Suprapubic skin (tissue), 4 donors: Measurements from ENCODE around the gene MAB21L4. TPM values are rescaled to one million over a fixed set of nuclear protein-coding genes. Genes with fewer than 3 reads are reported as not detected.

ENCODE experiments used
- DNase-seq, 2 donors: peaks; one replicate each; pipeline ENCODE4 v3.0.0-alpha.2; 2019; ENCODE audit warnings: low spot score in 2 of 2
- H3K27ac ChIP-seq: fragments of 200-600 bp; sonication (generic); one replicate; pipeline ENCODE4 v1.5.1; 2019
- H3K27me3 ChIP-seq: fragments of 200-600 bp; sonication (generic); one replicate; pipeline ENCODE4 v1.5.1; 2019
- H3K36me3 ChIP-seq: fragments of 200-600 bp; sonication (generic); one replicate; pipeline ENCODE4 v1.5.1; 2019
- H3K4me1 ChIP-seq: fragments of 200-600 bp; sonication (generic); one replicate; pipeline ENCODE4 v1.5.1; 2019
- H3K4me3 ChIP-seq: fragments of 200-600 bp; sonication (generic); one replicate; pipeline ENCODE4 v1.5.1; 2019; ENCODE audit warnings: mild to moderate bottlenecking
- H3K9me3 ChIP-seq: fragments of 200-600 bp; sonication (generic); one replicate; pipeline ENCODE4 v1.5.1; 2019
- EP300 ChIP-seq: sonication (generic); formaldehyde crosslinking; IDR thresholded peaks from one replicate; pipeline ENCODE4 v1.6.1; 2017; ENCODE audit warnings: antibody characterized with exemption
- POLR2A ChIP-seq, 2 donors: fragments of 450-650 bp; IDR thresholded peaks; one replicate each; pipeline ENCODE4 v1.6.1; 2017; ENCODE audit warnings: antibody characterized with exemption in 2 of 2, mild to moderate bottlenecking in 2 of 2, moderate library complexity in 2 of 2
- POLR2AphosphoS5 ChIP-seq, 3 donors: sonication (generic); formaldehyde crosslinking; IDR thresholded peaks; one replicate each; pipeline ENCODE4 v1.6.1; 2017; ENCODE audit warnings: antibody characterized with exemption in 3 of 3
- WGBS: methylation state at CpG from one replicate; pipeline ENCODE4 v1.1.5; 2018; 5-methylcytosine and 5-hydroxymethylcytosine counted together
- total RNA-seq, 4 donors: library from RNA; depleted of rRNA; stranded (reverse); fragments of >200 nt; gene quantifications; one replicate each; pipeline ENCODE4 v1.1.0, GENCODE V29; 2016
- TF ChIP-seq, protein P1 (sequence below), 2 donors: fragments of 200-600 bp in 1 of 2; fragments of 450-650 bp in 1 of 2; sonication (generic) in 1 of 2; IDR thresholded peaks; one replicate each; pipeline ENCODE4 v1.5.1; 2016 to 2019; ENCODE audit warnings: antibody characterized with exemption in 2 of 2, mild to moderate bottlenecking in 1 of 2, moderate library complexity in 1 of 2

Gene MAB21L4
- total RNA-seq, 4 donors from 2014 or later = 28.7 to 97.5 (median 69.2) TPM

DNA sequence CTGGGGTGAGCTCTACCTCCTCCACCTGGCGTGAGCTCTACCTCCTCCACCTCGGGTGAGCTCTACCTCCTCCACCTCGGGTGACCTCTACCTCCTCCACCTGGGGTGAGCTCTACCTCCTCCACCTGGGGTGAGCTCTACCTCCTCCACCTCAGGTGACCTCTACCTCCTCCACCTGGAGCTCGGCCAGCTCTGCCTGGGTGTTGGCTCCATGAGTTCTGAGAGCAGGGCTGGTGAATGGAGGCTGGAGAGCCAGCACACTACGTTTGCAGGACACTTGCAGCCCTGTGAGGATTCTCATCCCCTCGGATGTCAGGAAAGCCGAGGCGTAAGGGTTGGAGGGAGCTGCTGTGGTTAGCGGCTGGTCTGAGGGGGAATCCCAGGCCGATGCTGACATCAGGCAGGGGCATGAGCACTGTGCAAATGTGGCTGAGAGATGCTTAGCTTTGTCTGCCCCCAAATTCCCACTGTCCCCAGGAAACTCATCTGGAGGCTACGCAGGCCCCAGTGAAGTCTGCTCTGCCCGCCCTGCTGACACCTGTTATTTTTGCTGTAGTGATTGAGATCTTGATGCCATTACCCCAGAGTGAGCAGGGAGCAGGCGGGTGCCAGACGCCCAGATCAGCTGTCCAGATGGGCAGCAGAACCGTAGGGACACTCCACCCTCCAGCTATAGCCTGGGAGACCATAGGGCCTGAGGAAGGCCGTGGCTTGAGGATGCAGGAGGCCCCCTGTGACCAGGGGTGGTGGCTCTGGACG, 13.4 kb upstream of the MAB21L4 start:
- no peak overlapping the region for H3K27ac ChIP-seq
- H3K36me3 ChIP-seq = no peaks in the 10 kb centered on the region
- peaks cover 4% of the 10 kb centered on the region for H3K27me3 ChIP-seq
- peaks cover 38% of the 10 kb centered on the region for H3K4me1 ChIP-seq
- TF ChIP-seq POLR2A (IDR thresholded peaks at IDR 0.05) = no peak
- TF ChIP-seq, protein P1, sequence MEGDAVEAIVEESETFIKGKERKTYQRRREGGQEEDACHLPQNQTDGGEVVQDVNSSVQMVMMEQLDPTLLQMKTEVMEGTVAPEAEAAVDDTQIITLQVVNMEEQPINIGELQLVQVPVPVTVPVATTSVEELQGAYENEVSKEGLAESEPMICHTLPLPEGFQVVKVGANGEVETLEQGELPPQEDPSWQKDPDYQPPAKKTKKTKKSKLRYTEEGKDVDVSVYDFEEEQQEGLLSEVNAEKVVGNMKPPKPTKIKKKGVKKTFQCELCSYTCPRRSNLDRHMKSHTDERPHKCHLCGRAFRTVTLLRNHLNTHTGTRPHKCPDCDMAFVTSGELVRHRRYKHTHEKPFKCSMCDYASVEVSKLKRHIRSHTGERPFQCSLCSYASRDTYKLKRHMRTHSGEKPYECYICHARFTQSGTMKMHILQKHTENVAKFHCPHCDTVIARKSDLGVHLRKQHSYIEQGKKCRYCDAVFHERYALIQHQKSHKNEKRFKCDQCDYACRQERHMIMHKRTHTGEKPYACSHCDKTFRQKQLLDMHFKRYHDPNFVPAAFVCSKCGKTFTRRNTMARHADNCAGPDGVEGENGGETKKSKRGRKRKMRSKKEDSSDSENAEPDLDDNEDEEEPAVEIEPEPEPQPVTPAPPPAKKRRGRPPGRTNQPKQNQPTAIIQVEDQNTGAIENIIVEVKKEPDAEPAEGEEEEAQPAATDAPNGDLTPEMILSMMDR (IDR thresholded peaks at IDR 0.05) = no peak
- TF ChIP-seq EP300 = no peak
- TF ChIP-seq POLR2AphosphoS5 (IDR thresholded peaks at IDR 0.05) = no peak
- H3K4me3 ChIP-seq = no peak overlapping the region
- H3K9me3 ChIP-seq = no peaks in the 10 kb centered on the region
- WGBS = 75% methylated on average over 12 of the region's 17 CpGs
- DNase-seq = no peak

DNA sequence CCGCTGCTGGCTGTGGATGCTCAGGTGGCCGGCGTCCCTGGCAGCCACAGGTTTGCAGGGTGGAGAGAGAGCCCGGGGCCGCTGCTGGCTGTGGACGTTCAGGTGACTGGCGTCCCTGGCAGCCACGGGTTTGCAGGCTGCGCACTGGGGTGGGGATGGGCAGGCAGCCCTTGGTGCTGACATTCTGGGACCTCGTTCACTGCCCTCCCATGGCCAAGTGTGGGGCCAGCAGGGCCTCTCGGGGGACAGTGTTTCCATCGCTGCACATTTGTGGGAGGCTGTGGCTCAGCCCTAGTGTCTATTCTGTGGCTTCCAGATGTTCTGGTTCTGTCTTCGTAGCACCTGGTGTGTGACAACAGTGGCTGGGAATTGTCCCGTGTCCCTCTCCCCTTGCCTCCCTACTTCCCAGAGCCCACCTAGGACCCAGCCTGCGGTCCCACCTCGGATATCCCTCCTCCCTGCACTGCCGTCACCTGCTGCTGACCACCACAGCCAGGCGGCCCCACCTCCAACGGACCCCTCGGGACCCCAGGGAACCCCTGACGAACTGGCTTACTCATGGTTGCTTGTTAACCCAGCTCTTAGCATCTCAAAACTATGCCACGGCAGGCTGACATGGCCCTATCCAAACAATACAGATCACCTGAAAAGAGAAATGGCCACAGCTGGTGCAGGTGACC, 11.1 kb upstream of the MAB21L4 start:
- no peaks in the 10 kb centered on the region for H3K9me3 ChIP-seq
- H3K4me1 ChIP-seq = peaks cover 15% of the 10 kb centered on the region
- no peaks in the 10 kb centered on the region for H3K27me3 ChIP-seq
- DNase-seq = no peak
- no peak overlapping the region for H3K27ac ChIP-seq
- WGBS = 48% methylated on average over 10 of the region's 22 CpGs
- H3K4me3 ChIP-seq = no peak overlapping the region
- H3K36me3 ChIP-seq = no peaks in the 10 kb centered on the region
- no peak for TF ChIP-seq POLR2AphosphoS5 (IDR thresholded peaks at IDR 0.05)
- TF ChIP-seq EP300 = no peak
- no peak for TF ChIP-seq POLR2A (IDR thresholded peaks at IDR 0.05)

DNA sequence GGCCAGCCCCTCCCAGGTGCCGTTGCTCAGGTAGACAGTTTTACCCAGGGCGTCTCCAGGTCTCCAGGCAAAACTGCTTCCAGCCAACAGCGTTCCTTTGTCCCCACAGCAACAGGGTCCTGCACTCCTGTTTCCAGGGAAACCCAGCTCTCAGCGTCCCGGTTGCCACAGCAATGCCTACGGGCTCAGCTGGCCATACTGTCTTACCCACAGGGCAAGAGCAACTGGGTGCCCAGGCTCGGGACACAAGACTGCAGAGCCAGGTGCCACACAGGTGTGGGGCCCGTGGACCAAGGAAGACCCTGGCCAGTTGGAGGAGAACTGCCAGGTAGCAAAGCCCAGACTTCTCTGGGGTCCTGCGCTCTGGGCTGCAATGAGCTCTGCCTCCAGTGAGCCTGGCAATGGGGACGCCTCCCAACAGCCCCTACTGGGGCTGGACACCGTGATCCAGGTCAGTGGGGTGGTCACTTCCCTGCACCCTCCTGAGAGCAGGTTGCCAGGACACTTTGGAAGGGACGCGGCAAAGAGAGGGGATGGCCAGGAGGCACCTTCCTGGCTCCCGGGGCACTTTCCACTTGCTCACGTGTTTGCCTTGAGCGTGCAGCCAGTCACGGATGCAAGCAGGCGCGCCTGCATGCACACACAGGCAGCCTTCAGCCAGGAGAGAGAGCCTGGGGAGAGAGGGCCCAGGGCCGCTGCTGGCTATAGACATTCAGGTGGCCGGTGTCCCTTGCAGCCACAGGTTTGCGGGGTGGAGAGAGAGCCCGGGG, 10.4 kb upstream of the MAB21L4 start, which contains the start of gene CROCC2:
CROCC2 (plus strand) TSS at position 196 of the 770 bp plus-strand sequence; CDS start at position 374, 178 bp downstream.
- Histone ChIP-seq H3K27ac (no peak within 1 kb of the TSS), H3K4me3 (no peak within 1 kb of the TSS), H3K36me3 (no peaks in the 10 kb centered on the region), H3K27me3 (no peaks in the 10 kb centered on the region), H3K9me3 (no peaks in the 10 kb centered on the region), H3K4me1 (peaks cover 15% of the 10 kb centered on the region)
- no peak for DNase-seq
- TF ChIP-seq EP300 (no peak), POLR2AphosphoS5 (IDR thresholded peaks at IDR 0.05) (no peak), POLR2A (IDR thresholded peaks at IDR 0.05) (no peak)
- TF ChIP-seq, protein P1 (IDR thresholded peaks at IDR 0.05) = no peak
- 39% methylated on average over 8 of the region's 23 CpGs for WGBS

DNA sequence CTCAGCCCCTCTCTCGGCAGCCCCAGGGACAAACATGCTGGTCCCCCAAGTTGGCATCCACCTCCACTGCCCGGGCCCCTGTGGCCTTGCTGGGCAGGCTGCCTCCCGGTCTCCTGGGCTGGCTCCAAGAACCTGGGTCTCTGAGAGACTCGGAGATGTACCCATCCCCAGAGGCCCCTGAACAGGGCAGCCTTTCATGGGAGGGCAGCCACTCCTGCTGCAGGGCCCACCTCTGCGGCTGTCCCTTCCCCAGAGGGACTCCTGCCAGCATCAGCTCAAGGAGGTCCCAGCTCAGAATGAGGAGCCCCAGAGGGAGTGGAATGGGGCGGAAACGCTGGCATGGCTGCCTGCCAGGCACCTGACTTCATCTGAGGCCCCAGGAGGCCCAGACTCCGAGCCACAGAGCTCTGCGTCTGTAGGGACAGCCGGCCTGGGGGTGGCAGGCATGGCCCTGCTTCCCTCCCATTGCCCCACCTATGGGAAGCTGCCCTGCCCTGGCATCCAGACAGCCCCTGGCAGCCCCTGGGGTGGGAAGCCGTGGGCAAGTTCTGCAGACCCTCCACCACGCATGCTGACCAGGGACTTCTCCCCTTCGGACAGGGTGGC, 9.3 kb upstream of the MAB21L4 start:
- H3K27ac ChIP-seq = no peak overlapping the region
- TF ChIP-seq POLR2A (IDR thresholded peaks at IDR 0.05) = no peak
- no peak for TF ChIP-seq EP300
- TF ChIP-seq, protein P1 (IDR thresholded peaks at IDR 0.05) = no peak
- no peak for TF ChIP-seq POLR2AphosphoS5 (IDR thresholded peaks at IDR 0.05)
- H3K9me3 ChIP-seq = no peaks in the 10 kb centered on the region
- no peaks in the 10 kb centered on the region for H3K27me3 ChIP-seq
- peak in 1 of 2 donors; percentile 52 for DNase-seq
- H3K4me1 ChIP-seq = peaks cover 15% of the 10 kb centered on the region
- no peak overlapping the region for H3K4me3 ChIP-seq
- 62% methylated on average over 4 of the region's 13 CpGs for WGBS
- H3K36me3 ChIP-seq = no peaks in the 10 kb centered on the region
